HepG2 (cell line): ENCODE results near the gene FAM234B. TPM values are rescaled to one million over a fixed set of nuclear protein-coding genes. Genes with fewer than 3 reads are reported as not detected.

Source experiments
- KDM4B ChIP-seq: sonication (generic); formaldehyde crosslinking; IDR thresholded peaks from 2 replicates; pipeline ENCODE4 v1.4.0; 2020; ENCODE audit warnings: missing genetic modification reagents
- MYC ChIP-seq: sonication (generic); formaldehyde crosslinking; IDR thresholded peaks from 2 replicates; pipeline ENCODE4 v1.9.0; 2021; ENCODE audit warnings: missing genetic modification reagents, borderline replicate concordance
- NFKB2 ChIP-seq: sonication (generic); formaldehyde crosslinking; IDR thresholded peaks from 2 replicates; pipeline ENCODE4 v1.4.0; 2020; ENCODE audit warnings: missing genetic modification reagents, borderline replicate concordance
- NFYC ChIP-seq: IDR thresholded peaks from 2 replicates; pipeline ENCODE4 v1.6.1; 2016; ENCODE audit warnings: missing genetic modification reagents, missing compliant biosample characterization
- NPAS2 ChIP-seq: sonication (generic); formaldehyde crosslinking; IDR thresholded peaks from 2 replicates; pipeline ENCODE4 v1.8.0; 2022; ENCODE audit warnings: mild to moderate bottlenecking, missing genetic modification reagents, borderline replicate concordance
- POLR2AphosphoS5 ChIP-seq: IDR thresholded peaks from 2 replicates; pipeline ENCODE4 v1.6.1; 2012; ENCODE audit warnings: low read depth, low read length
- ZBTB8A ChIP-seq: sonication (generic); formaldehyde crosslinking; IDR thresholded peaks from 2 replicates; pipeline ENCODE4 v1.4.0; 2020; ENCODE audit warnings: mild to moderate bottlenecking, low read depth, missing genetic modification reagents, borderline replicate concordance
- ZFP36 ChIP-seq: fragments of 150-350 bp; IDR thresholded peaks from 2 replicates; pipeline ENCODE4 v1.6.1; 2018; ENCODE audit warnings: borderline replicate concordance, low read length, low read depth; ENCODE audit not compliant: partially characterized antibody
- ZFY ChIP-seq: sonication (generic); formaldehyde crosslinking; IDR thresholded peaks from 2 replicates; pipeline ENCODE4 v1.4.0; 2020; ENCODE audit warnings: missing genetic modification reagents
- ZNF253 ChIP-seq: sonication (generic); formaldehyde crosslinking; IDR thresholded peaks from 2 replicates; pipeline ENCODE4 v1.8.0; 2022; ENCODE audit warnings: mild to moderate bottlenecking, missing genetic modification reagents, borderline replicate concordance
- ZNF431 ChIP-seq: sonication (generic); formaldehyde crosslinking; IDR thresholded peaks from 2 replicates; pipeline ENCODE4 v1.9.0; 2022; ENCODE audit warnings: missing genetic modification reagents, low read depth, mild to moderate bottlenecking, borderline replicate concordance
- ZNF589 ChIP-seq: sonication (generic); formaldehyde crosslinking; conservative IDR thresholded peaks from 2 replicates; pipeline ENCODE4 v1.8.0; 2022; ENCODE audit warnings: mild to moderate bottlenecking, moderate library complexity, missing genetic modification reagents
- ZNF709 ChIP-seq: sonication (generic); formaldehyde crosslinking; IDR thresholded peaks from 2 replicates; pipeline ENCODE4 v1.5.0; 2020; ENCODE audit warnings: mild to moderate bottlenecking, missing genetic modification reagents
- polyA plus RNA-seq, 8 experiments: library from polyadenylated mRNA; depleted of rRNA in 3 of 8; stranded (reverse) in 7 of 8; unstranded in 1 of 8; fragments of >200 nt; fragmentation: Illumina TruSeq in 4 of 8; extraction: Trizol in 4 of 8; gene quantifications; 2 replicates each; pipeline versions ENCODE4 v1.2.1 to v1.2.3, GENCODE V29; 2011 to 2016; ENCODE audit warnings: low read depth in 4 of 8, missing spikeins in 1 of 8, mixed read lengths in 1 of 8; ENCODE audit not compliant: insufficient read depth in 1 of 8
- total RNA-seq, 5 experiments: library from RNA; depleted of rRNA; stranded (reverse); fragments of >200 nt; fragmentation: Illumina TruSeq; extraction: Trizol; gene quantifications; 2 replicates each; pipeline ENCODE4 v1.2.3, GENCODE V29; 2016; ENCODE audit warnings: low read depth in 1 of 5
- TF ChIP-seq, protein P1 (sequence below): sonication (generic); formaldehyde crosslinking; conservative IDR thresholded peaks from 2 replicates; pipeline ENCODE4 v1.8.0; 2022; ENCODE audit warnings: mild to moderate bottlenecking, moderate library complexity, missing genetic modification reagents
- TF ChIP-seq, protein P2 (sequence below): sonication (generic); formaldehyde crosslinking; IDR thresholded peaks from 2 replicates; pipeline ENCODE4 v1.5.0; 2020; ENCODE audit warnings: mild to moderate bottlenecking, missing genetic modification reagents
- TF ChIP-seq, protein P3 (sequence below): sonication (generic); formaldehyde crosslinking; IDR thresholded peaks from 2 replicates; pipeline ENCODE4 v1.4.0; 2020; ENCODE audit warnings: mild to moderate bottlenecking, missing genetic modification reagents

Gene FAM234B
- total and polyA plus RNA-seq, 2 of the 13 experiments (the other 11 are each of a cell fraction or from before 2014, with no cell fraction given): 7.8 to 13.8 TPM

DNA sequence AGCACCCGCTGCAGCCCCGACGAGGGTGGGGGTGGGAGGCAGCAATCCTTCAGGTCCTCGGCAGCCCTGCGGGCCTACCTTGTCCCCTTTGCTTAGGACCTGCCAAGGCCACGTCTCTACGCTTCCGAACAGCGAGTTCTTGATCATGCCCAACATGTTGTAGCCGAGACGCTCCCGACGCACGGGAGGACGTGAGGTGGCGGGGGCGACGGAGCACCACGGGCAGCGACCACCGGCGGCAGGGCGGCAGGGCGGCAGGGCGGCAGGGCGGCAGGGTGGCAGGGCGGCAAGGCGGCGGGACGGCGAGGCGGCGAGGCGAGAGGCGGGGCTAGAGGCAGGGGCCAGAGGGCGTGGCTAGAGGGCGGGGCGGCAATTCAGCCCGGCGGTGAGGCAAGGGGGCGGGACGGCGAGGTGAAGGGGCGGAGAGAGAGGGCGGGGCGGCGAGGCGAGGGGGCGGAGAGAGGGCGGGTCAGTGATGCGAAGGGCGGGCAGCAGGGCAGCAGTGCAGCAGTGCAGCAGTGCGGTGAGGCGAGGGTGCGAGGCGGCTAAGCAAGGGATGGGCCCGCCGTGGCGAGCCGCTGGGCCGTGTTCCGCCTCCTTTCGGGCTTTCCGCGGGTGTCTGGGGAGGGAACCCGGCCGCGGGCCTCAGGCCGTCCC lies 44.1 kb upstream of the FAM234B start, which contains the start of gene HEBP1 (continued):
- TF ChIP-seq, protein P1, sequence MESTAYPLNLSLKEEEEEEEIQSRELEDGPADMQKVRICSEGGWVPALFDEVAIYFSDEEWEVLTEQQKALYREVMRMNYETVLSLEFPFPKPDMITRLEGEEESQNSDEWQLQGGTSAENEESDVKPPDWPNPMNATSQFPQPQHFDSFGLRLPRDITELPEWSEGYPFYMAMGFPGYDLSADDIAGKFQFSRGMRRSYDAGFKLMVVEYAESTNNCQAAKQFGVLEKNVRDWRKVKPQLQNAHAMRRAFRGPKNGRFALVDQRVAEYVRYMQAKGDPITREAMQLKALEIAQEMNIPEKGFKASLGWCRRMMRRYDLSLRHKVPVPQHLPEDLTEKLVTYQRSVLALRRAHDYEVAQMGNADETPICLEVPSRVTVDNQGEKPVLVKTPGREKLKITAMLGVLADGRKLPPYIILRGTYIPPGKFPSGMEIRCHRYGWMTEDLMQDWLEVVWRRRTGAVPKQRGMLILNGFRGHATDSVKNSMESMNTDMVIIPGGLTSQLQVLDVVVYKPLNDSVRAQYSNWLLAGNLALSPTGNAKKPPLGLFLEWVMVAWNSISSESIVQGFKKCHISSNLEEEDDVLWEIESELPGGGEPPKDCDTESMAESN (CRISPR knock-in tag): peak; percentile 15; the same call in 1 of the 2 replicates
- TF ChIP-seq POLR2AphosphoS5 (peak; percentile 64), ZNF589 (CRISPR knock-in tag) (peak; percentile 67; the same call in 1 of the 2 replicates), MYC (CRISPR knock-in tag) (peak; percentile 37; the same call in 1 of the 2 replicates), ZNF431 (CRISPR knock-in tag) (no peak), NFYC (CRISPR knock-in tag) (no peak), KDM4B (CRISPR knock-in tag) (0 out of 2 replicates have a peak, but pooled peaks have one; percentile 41), ZNF253 (CRISPR knock-in tag) (no peak), NFKB2 (CRISPR knock-in tag) (0 out of 2 replicates have a peak, but pooled peaks have one; percentile 37), ZBTB8A (CRISPR knock-in tag) (0 out of 2 replicates have a peak, but pooled peaks have one; percentile 12), ZFP36 (no peak), ZFY (CRISPR knock-in tag) (peak; percentile 77; the same call in 1 of the 2 replicates), NPAS2 (CRISPR knock-in tag) (no peak), ZNF709 (CRISPR knock-in tag) (no peak)
- TF ChIP-seq, protein P2, sequence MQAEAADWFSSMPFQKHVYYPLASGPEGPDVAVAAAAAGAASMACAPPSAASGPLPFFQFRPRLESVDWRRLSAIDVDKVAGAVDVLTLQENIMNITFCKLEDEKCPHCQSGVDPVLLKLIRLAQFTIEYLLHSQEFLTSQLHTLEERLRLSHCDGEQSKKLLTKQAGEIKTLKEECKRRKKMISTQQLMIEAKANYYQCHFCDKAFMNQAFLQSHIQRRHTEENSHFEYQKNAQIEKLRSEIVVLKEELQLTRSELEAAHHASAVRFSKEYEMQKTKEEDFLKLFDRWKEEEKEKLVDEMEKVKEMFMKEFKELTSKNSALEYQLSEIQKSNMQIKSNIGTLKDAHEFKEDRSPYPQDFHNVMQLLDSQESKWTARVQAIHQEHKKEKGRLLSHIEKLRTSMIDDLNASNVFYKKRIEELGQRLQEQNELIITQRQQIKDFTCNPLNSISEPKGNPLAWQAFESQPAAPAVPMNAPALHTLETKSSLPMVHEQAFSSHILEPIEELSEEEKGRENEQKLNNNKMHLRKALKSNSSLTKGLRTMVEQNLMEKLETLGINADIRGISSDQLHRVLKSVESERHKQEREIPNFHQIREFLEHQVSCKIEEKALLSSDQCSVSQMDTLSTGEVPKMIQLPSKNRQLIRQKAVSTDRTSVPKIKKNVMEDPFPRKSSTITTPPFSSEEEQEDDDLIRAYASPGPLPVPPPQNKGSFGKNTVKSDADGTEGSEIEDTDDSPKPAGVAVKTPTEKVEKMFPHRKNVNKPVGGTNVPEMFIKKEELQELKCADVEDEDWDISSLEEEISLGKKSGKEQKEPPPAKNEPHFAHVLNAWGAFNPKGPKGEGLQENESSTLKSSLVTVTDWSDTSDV: 0 out of 2 replicates have a peak, but pooled peaks have one; percentile 64
- TF ChIP-seq, protein P3, sequence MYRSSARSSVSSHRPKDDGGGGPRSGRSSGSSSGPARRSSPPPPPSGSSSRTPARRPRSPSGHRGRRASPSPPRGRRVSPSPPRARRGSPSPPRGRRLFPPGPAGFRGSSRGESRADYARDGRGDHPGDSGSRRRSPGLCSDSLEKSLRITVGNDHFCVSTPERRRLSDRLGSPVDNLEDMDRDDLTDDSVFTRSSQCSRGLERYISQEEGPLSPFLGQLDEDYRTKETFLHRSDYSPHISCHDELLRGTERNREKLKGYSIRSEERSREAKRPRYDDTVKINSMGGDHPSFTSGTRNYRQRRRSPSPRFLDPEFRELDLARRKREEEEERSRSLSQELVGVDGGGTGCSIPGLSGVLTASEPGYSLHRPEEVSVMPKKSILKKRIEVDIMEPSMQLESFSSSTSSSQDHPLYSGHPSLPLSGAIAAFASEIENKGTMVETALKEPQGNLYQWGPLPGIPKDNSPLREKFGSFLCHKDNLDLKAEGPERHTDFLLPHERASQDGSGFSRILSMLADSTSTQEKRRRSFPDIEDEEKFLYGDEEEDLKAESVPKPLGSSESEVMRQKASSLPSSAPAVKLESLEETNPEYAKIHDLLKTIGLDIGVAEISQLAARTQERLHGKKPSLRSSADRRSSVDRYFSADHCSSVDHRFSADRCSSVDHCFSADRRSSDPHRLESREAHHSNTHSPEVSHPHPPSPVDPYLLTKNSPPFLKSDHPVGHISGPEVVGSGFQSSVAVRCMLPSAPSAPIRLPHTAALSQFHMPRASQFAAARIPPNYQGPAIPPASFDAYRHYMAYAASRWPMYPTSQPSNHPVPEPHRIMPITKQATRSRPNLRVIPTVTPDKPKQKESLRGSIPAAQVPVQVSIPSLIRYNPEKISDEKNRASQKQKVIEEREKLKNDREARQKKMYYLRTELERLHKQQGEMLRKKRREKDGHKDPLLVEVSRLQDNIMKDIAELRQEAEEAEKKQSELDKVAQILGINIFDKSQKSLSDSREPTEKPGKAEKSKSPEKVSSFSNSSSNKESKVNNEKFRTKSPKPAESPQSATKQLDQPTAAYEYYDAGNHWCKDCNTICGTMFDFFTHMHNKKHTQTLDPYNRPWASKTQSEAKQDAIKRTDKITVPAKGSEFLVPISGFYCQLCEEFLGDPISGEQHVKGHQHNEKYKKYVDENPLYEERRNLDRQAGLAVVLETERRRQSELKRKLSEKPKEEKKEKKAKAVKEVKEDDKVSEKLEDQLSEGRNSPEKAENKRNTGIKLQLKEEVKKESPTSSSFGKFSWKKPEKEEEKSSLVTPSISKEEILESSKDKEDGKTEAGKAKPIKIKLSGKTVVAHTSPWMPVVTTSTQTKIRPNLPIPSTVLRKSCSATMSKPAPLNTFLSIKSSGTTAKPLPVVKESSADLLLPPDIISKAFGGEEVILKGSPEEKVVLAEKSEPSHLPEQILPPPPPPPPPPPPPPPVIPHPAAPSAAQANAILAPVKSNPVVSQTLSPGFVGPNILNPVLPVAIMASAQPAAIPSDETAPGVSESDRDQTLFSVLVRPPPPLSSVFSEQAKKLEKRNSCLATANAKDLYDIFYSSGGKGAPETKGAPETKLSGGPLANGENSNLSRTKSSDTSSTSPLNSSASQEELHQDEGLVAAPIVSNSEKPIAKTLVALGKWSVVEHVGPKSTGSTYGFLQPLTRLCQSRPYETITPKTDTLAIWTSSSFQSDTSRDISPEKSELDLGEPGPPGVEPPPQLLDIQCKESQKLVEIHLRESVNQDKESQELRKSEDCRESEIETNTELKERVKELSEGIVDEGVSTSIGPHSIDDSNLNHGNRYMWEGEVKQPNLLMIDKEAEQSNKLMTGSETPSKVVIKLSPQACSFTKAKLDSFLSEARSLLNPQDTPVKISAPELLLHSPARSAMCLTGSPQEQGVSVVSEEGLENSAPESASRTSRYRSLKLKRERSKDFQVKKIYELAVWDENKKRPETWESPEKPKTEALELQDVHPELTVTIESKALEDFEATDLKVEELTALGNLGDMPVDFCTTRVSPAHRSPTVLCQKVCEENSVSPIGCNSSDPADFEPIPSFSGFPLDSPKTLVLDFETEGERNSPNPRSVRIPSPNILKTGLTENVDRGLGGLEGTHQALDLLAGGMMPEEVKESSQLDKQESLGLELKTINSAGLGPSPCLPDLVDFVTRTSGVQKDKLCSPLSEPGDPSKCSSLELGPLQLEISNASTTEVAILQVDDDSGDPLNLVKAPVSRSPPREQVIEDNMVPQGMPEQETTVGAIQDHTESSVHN: 0 out of 2 replicates have a peak, but pooled peaks have one; percentile 66
